ENCODE results near the gene TBX2.

Gene TBX2

GRCh38 chr17:61394630-61395408 lies 4.8 kb upstream of the TBX2 start:
- peaks cover 35% of the 10 kb centered on the region for H3K4me1 ChIP-seq (ENCODE audit: control insufficient read depth, insufficient read depth, low read length)
- H3K36me3 ChIP-seq (ENCODE audit: control insufficient read depth, insufficient read depth, low read length) = no peaks in the 10 kb centered on the region
- H3K9me3 ChIP-seq (ENCODE audit: control insufficient read depth, low read length) = no peaks in the 10 kb centered on the region
- H3K4me3 ChIP-seq (ENCODE audit: low read length) = no peak overlapping the region
- peaks cover 69% of the 10 kb centered on the region for H3K27me3 ChIP-seq (ENCODE audit: control insufficient read depth, insufficient read depth, low read length)
- H3K9ac ChIP-seq (ENCODE audit: low read length) = no peak overlapping the region

DNA sequence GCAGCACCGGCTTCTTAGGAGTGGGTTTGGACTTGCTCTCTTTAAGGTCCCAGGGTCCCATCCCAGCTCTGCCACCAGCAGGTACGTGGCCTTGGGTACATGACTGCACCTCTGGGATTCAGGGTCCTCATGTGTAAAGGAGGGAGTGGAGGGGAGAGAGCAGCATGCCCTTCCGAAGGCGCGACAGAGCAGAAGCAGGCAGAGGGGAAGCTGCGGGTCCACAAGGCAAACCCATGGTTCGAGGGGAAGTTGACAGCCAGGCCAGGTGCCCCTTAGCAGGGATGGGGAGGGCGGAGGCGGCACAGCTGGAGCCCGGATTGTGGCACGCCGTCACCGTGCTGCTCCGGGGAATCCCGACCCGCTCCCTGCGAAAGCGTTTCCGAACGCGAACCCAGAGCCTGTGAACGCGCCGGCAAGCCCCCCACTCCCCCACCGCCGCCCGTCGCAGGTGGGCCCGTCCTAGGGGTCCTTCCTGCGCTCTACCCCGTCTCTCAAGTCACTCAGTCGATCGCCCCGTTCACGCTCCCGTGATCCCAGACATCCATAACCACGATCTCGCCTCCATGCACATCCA lies 4.1 kb upstream of the TBX2 start:
- H3K36me3 ChIP-seq (ENCODE audit: control insufficient read depth, insufficient read depth, low read length) = no peaks in the 10 kb centered on the region
- peaks cover 31% of the 10 kb centered on the region for H3K4me1 ChIP-seq (ENCODE audit: control insufficient read depth, insufficient read depth, low read length)
- no peak overlapping the region for H3K4me3 ChIP-seq (ENCODE audit: low read length)
- no peaks in the 10 kb centered on the region for H3K9me3 ChIP-seq (ENCODE audit: control insufficient read depth, low read length)
- no peak overlapping the region for H3K9ac ChIP-seq (ENCODE audit: low read length)
- H3K27me3 ChIP-seq (ENCODE audit: control insufficient read depth, insufficient read depth, low read length) = peaks cover 62% of the 10 kb centered on the region

DNA sequence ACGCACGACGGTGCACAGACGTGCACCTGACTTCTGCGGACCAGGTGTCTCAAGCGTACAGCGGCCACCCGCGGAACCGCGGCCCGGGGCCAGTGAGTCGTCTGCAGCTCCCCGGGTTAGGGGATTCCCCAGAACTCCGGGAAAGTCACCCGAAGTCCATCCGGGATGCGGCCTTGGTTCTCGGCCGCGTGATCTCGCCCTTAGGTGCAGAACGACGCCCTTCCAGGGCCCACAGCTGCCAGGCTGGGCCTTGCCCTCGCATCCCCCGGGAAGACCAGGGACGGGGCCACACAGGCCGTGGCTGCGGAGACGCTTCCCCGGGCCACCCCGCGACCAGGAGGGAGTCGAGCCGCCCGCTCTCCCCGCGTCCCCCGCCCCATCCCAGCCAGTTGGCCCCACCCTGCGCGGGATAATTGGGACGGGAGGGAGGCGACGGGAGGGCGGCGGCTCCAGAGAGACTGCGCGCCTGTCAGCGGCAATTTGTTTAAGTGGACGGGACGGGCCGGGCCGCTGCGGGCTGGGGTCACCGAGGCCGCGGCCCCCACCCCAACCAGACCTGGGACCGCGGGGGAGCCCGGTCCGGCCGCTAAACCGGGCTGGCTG lies 3.6 kb upstream of the TBX2 start:
- Histone ChIP-seq H3K36me3 (ENCODE audit: control insufficient read depth, insufficient read depth, low read length) (no peaks in the 10 kb centered on the region), H3K27me3 (ENCODE audit: control insufficient read depth, insufficient read depth, low read length) (peaks cover 64% of the 10 kb centered on the region), H3K9ac (ENCODE audit: low read length) (peak overlapping the region; percentile 41), H3K4me3 (ENCODE audit: low read length) (no peak overlapping the region), H3K9me3 (ENCODE audit: control insufficient read depth, low read length) (no peaks in the 10 kb centered on the region), H3K4me1 (ENCODE audit: control insufficient read depth, insufficient read depth, low read length) (peaks cover 36% of the 10 kb centered on the region)

DNA sequence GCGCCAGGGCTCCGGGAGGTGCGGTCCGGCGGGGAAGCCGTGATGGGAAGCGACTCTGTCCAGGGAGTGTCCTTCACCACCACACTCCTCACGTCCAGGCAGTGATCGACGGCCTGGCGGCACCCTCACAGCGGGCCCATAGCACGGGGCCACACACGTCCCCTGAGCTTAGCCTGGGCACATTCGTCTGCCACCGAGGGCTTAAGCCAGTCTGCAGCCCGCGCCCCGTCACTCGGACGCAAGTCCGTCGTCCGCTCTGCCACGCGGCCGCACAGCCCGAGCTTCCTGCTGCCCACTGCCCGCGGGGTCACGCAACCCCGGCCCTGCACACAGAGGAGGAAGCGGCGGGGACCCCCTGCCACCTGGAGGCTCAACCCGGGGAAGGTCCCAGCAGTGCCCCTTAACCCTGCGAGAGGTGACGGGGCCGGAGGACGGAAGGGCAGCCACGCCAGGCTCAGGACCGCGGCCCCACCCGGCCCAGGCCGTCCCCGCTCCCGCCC lies 3.0 kb upstream of the TBX2 start:
- H3K4me1 ChIP-seq (ENCODE audit: control insufficient read depth, insufficient read depth, low read length) = peaks cover 41% of the 10 kb centered on the region
- peak overlapping the region; percentile 41 for H3K9ac ChIP-seq (ENCODE audit: low read length)
- H3K4me3 ChIP-seq (ENCODE audit: low read length) = no peak overlapping the region
- H3K36me3 ChIP-seq (ENCODE audit: control insufficient read depth, insufficient read depth, low read length) = no peaks in the 10 kb centered on the region
- no peaks in the 10 kb centered on the region for H3K9me3 ChIP-seq (ENCODE audit: control insufficient read depth, low read length)
- H3K27me3 ChIP-seq (ENCODE audit: control insufficient read depth, insufficient read depth, low read length) = peaks cover 70% of the 10 kb centered on the region

DNA sequence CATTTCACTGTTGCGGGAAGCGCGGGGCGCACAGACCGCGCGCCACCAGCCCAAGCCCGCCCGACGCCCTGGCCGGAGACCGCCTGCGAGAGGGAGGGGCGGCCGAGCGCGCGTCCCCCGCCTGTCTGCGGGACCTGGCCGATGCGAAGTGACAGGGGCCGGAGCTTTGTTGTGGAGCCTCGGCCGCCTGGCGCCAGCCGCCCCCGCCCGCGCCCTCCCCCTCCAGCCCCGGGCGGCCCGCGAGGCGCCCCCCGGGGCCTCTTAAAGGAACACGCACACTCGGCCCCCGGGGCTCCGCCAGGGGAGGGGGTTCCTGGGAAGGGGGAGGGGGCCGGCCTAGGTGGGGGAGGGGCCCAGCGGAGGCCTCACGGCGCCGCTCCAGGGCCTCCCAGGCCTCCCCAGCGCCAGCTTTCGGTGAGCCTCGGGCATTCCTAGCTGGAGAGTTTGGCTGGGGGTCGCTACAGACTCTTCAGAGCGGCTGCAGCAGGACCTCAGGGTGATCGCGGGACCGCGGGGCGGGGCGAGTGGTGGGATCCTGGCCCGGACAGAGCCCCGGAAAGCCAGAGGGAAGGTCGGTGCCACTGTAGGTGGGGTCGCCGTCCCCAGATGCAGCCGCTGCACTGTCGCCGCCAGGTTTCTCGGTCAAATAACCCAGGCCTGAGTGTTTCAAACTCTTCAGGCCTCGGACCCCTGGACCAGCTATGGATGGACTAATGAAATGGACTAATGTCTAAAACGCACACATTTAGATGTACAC lies 2.4 kb upstream of the TBX2 start:
- Histone ChIP-seq H3K4me1 (ENCODE audit: control insufficient read depth, insufficient read depth, low read length) (peaks cover 43% of the 10 kb centered on the region), H3K9ac (ENCODE audit: low read length) (peak overlapping the region; percentile 49), H3K36me3 (ENCODE audit: control insufficient read depth, insufficient read depth, low read length) (no peaks in the 10 kb centered on the region), H3K4me3 (ENCODE audit: low read length) (no peak overlapping the region), H3K9me3 (ENCODE audit: control insufficient read depth, low read length) (no peaks in the 10 kb centered on the region), H3K27me3 (ENCODE audit: control insufficient read depth, insufficient read depth, low read length) (peaks cover 75% of the 10 kb centered on the region)

DNA sequence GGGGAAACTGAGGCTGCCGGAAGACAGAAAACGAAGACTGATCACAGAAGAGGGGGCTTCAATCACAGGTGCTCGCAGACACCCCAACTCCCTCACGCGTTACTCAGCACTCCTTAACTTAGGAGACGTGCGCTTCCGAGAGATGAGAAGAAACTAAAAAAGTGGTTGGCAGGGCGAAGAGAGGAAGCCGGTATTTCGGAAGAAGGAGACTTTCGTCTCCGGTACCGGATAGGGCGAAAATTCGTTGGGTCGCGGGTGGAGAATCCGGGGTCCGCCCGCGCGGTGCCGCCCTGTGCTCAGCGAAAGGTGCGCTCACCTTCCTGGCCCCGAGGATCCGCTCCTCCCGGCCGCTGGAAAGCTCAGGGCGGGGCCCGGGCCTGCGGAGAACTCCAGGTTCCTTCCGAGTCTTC lies 917 bp upstream of the TBX2 start:
- peak overlapping the region; percentile 49 for H3K9ac ChIP-seq (ENCODE audit: low read length)
- H3K4me3 ChIP-seq (ENCODE audit: low read length) = no peak overlapping the region
- peaks cover 45% of the 10 kb centered on the region for H3K4me1 ChIP-seq (ENCODE audit: control insufficient read depth, insufficient read depth, low read length)

GRCh38 chr17:61400066-61400716 lies 548 bp downstream of the TBX2 start:
- Histone ChIP-seq H3K9me3 (ENCODE audit: control insufficient read depth, low read length) (no peaks in the 10 kb centered on the region), H3K4me3 (ENCODE audit: low read length) (no peak overlapping the region), H3K9ac (ENCODE audit: low read length) (no peak overlapping the region), H3K27me3 (ENCODE audit: control insufficient read depth, insufficient read depth, low read length) (peaks cover 93% of the 10 kb centered on the region), H3K36me3 (ENCODE audit: control insufficient read depth, insufficient read depth, low read length) (no peaks in the 10 kb centered on the region), H3K4me1 (ENCODE audit: control insufficient read depth, insufficient read depth, low read length) (peaks cover 58% of the 10 kb centered on the region)

More for the DNA sequence above, 917 bp upstream of the TBX2 start:
- H3K36me3 ChIP-seq (ENCODE audit: control insufficient read depth, insufficient read depth, low read length) = no peaks in the 10 kb centered on the region
- H3K9me3 ChIP-seq (ENCODE audit: control insufficient read depth, low read length) = no peaks in the 10 kb centered on the region
- H3K27me3 ChIP-seq (ENCODE audit: control insufficient read depth, insufficient read depth, low read length) = peaks cover 90% of the 10 kb centered on the region

DNA sequence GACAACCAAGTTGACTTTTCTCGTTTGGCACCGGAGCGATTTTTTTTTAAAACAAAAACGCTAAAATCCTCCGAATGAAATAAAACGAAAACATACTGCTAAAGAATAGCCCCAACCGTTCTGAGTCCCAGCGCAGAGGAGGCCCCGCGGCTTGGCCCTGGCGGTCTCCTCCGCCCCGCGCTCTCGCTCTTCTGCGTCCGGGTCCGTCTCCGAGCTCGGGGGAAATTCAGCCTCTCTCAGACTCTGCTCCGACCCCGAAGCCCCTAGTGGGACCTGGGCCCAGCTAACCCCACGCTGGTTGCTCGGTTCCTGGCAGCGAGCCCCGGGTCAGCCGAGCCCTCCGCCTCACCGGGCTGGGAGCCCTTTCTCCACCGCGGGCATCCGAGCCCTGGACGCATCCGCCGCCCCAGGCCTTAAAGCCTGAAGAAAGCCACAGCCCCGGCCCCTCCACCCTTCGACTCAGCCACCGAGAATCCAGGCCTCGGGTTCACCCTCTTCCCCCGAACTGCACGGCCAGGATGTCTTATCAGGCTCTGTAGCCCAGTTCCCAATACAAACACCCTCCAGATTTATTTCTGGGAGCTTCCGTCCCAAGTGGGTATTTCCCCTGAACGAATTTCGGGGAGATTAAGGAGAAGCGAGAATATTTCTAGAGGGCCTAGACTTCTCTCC lies 1.2 kb downstream of the TBX2 start:
- Histone ChIP-seq H3K36me3 (ENCODE audit: control insufficient read depth, insufficient read depth, low read length) (no peaks in the 10 kb centered on the region), H3K4me1 (ENCODE audit: control insufficient read depth, insufficient read depth, low read length) (peaks cover 57% of the 10 kb centered on the region), H3K9ac (ENCODE audit: low read length) (peak overlapping the region; percentile 62), H3K9me3 (ENCODE audit: control insufficient read depth, low read length) (no peaks in the 10 kb centered on the region), H3K4me3 (ENCODE audit: low read length) (no peak overlapping the region), H3K27me3 (ENCODE audit: control insufficient read depth, insufficient read depth, low read length) (peaks cover 93% of the 10 kb centered on the region)

GRCh38 chr17:61401389-61402072 lies 1.9 kb downstream of the TBX2 start:
- Histone ChIP-seq H3K4me3 (ENCODE audit: low read length) (no peak overlapping the region), H3K4me1 (ENCODE audit: control insufficient read depth, insufficient read depth, low read length) (peaks cover 53% of the 10 kb centered on the region), H3K36me3 (ENCODE audit: control insufficient read depth, insufficient read depth, low read length) (no peaks in the 10 kb centered on the region), H3K9ac (ENCODE audit: low read length) (peak overlapping the region; percentile 62), H3K27me3 (ENCODE audit: control insufficient read depth, insufficient read depth, low read length) (peaks cover 93% of the 10 kb centered on the region), H3K9me3 (ENCODE audit: control insufficient read depth, low read length) (no peaks in the 10 kb centered on the region)

GRCh38 chr17:61402073-61402541 lies 2.5 kb downstream of the TBX2 start:
- Histone ChIP-seq H3K9me3 (ENCODE audit: control insufficient read depth, low read length) (no peaks in the 10 kb centered on the region), H3K9ac (ENCODE audit: low read length) (peak overlapping the region; percentile 62), H3K27me3 (ENCODE audit: control insufficient read depth, insufficient read depth, low read length) (peaks cover 93% of the 10 kb centered on the region), H3K4me1 (ENCODE audit: control insufficient read depth, insufficient read depth, low read length) (peaks cover 47% of the 10 kb centered on the region), H3K36me3 (ENCODE audit: control insufficient read depth, insufficient read depth, low read length) (no peaks in the 10 kb centered on the region), H3K4me3 (ENCODE audit: low read length) (no peak overlapping the region)

Data from mucosa of stomach (tissue), 1 donor.